ENCODE data around the gene ASXL2. TPM values are rescaled to one million over a fixed set of nuclear protein-coding genes. Genes with fewer than 3 reads are reported as not detected.

The ASXL2 gene
- total RNA-seq, 2 experiments from 2014 or later = 56.1 to 62.0 TPM

- DNase-seq (no peak), ATAC-seq (peak; percentile 69)
- Mint-ChIP-seq H3K9me3 (ENCODE audit: low read depth) (no peaks in the 10 kb centered on the region), H3K27me3 (no peaks in the 10 kb centered on the region), H3K27ac (peak overlapping the region; percentile 24), H3K36me3 (peaks cover 62% of the 10 kb centered on the region), H3K4me1 (peaks cover 44% of the 10 kb centered on the region), H3K4me3 (no peak overlapping the region)
- CTCF ChIA-PET = no interaction called here
Measured at GRCh38 chr2:25756536-25756935, 121.8 kb downstream of the ASXL2 start.

DNA sequence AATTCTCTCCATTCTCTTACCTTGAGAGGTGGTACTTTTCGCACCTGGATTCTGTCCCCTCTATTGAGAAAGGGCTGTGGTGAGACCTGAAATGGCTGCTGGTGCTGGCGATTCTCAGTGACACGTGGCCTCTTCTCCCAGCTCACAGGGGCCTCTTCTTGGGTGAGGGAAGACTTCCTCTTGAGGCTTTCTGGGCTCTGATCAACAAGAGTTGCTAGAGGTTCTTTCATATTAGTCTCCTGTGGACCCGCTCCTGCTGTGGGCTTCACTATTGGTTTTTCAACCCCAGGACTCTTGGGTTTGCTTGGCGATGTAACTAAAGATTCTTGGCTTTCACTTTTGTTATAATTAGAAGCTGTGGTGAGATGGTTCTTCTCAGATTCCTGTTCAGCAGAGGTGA, 128.6 kb downstream of the ASXL2 start:
- peak; percentile 60 for DNase-seq
- peaks cover 48% of the 10 kb centered on the region for H3K4me1 Mint-ChIP-seq
- H3K27ac Mint-ChIP-seq = peak overlapping the region; percentile 80
- H3K4me3 Mint-ChIP-seq = peak overlapping the region; percentile 20
- peak; percentile 59 for ATAC-seq
- peaks cover 58% of the 10 kb centered on the region for H3K36me3 Mint-ChIP-seq
- no peaks in the 10 kb centered on the region for H3K9me3 Mint-ChIP-seq (ENCODE audit: low read depth)
- no peaks in the 10 kb centered on the region for H3K27me3 Mint-ChIP-seq
- CTCF ChIA-PET = interaction anchor here (1.0 to 2.0 kb wide), 2 partner anchors 11 to 104 kb away, joined by 3 to 7 read pairs; no protein-coding TSS in a partner anchor

DNA sequence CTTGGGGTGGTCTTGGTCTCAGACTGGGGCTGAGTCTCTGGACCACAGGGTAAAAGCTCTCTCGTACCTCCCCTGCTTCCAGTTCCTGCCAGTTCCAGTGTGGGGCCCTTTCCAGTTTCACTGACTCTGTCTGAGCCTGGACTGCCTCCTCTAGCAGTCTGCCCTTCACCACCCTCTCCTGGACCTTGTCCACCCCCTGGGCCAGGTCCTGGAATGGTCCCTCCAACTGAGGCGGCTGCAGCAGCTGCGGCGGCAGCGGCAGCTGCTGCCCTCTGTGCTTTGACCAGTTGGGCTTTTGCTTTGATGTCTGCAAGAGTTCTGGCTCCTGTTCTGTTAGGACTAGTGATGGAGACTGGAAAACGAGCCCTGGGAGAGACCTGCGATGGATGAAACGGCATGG, 134.2 kb downstream of the ASXL2 start:
- ATAC-seq (no peak), DNase-seq (no peak)
- H3K36me3 Mint-ChIP-seq = peaks cover 46% of the 10 kb centered on the region
- CTCF ChIA-PET = interaction anchor here (1.1 to 1.4 kb wide), 2 partner anchors 108 to 325 kb away, joined by 3 to 4 read pairs; no protein-coding TSS in a partner anchor
- H3K27ac Mint-ChIP-seq = peak overlapping the region; percentile 68
- peaks cover 46% of the 10 kb centered on the region for H3K4me1 Mint-ChIP-seq
- H3K27me3 Mint-ChIP-seq = no peaks in the 10 kb centered on the region
- H3K9me3 Mint-ChIP-seq (ENCODE audit: low read depth) = no peaks in the 10 kb centered on the region
- no peak overlapping the region for H3K4me3 Mint-ChIP-seq

DNA sequence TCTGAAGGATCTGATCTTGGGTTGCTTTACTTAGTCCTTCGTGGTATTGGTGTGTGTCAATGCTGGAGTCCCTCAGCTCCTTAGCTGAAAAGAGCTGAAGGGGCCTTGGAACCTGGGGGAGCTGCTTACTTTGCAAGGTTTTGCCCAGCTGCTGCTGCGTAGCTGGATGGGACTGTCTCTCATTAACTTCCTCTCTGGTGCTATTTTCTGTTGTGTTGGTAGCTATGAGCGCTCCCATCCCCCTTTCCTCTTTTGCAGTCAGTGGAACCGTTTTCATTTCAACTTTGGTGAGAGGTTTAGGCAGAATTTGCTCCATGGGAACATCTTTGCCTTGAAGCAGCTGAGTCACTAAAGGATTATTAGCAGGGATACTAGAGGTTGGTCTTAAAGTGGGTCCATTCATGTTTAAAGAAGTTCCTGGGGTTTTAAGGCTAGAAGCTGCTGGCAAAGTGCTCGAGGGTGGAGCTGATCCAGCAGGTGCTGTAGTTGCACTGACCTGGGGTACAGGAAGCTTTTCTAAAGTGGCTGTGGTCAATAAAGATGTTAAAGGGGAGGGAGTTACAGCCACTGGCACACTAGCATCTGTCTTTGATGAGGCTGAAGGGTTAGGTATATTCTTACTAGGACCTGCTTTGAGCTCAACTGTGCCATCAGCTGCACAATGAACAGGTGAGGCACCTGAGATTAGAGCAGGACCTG, 135.0 kb downstream of the ASXL2 start:
- Mint-ChIP-seq H3K4me3 (no peak overlapping the region), H3K36me3 (peaks cover 40% of the 10 kb centered on the region), H3K4me1 (peaks cover 41% of the 10 kb centered on the region), H3K27ac (peak overlapping the region; percentile 68), H3K27me3 (no peaks in the 10 kb centered on the region), H3K9me3 (ENCODE audit: low read depth) (no peaks in the 10 kb centered on the region)
- CTCF ChIA-PET = interaction anchor here (0.7 to 1.4 kb wide), 3 partner anchors 22 to 325 kb away, joined by 3 to 4 read pairs (median 4); no protein-coding TSS in a partner anchor
- peak; percentile 60 for ATAC-seq
- no peak for DNase-seq

- H3K9me3 Mint-ChIP-seq (ENCODE audit: low read depth) = no peaks in the 10 kb centered on the region
- no peak overlapping the region for H3K4me3 Mint-ChIP-seq
- CTCF ChIA-PET = no interaction called here
- peaks cover 37% of the 10 kb centered on the region for H3K36me3 Mint-ChIP-seq
- ATAC-seq (no peak), DNase-seq (no peak)
- peaks cover 37% of the 10 kb centered on the region for H3K4me1 Mint-ChIP-seq
- H3K27ac Mint-ChIP-seq = no peak overlapping the region
- no peaks in the 10 kb centered on the region for H3K27me3 Mint-ChIP-seq
Measured at GRCh38 chr2:25742501-25742900, 135.8 kb downstream of the ASXL2 start.

DNA sequence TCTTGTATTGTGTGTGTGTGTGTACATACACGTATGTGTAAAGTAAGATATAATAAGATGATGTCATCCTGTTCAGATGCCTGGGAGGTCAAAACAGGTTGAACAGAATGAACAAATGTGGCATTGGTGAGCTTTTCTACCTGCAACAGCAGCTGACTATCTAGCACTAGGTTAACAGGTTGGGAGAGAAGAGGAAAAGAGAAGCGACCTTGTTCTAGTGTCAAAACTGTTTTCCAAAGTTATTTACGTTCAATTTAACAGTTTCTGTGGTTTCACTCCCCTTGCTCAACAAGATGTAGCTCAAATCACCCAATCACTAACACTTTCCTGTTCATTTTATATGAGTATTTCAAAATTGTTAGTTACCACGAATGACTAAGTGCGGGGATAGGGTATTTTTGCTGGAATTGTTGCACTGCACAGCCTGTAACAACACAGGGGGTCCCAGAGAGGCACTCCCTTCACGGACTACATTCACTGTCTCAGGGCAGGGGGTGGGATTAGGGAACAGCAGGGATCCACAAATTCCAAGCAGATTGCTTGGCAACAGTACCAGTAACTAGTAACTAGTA, 137.4 kb downstream of the ASXL2 start:
- H3K9me3 Mint-ChIP-seq (ENCODE audit: low read depth) = no peaks in the 10 kb centered on the region
- CTCF ChIA-PET = no interaction called here
- H3K4me1 Mint-ChIP-seq = peaks cover 37% of the 10 kb centered on the region
- no peak overlapping the region for H3K4me3 Mint-ChIP-seq
- H3K27me3 Mint-ChIP-seq = no peaks in the 10 kb centered on the region
- H3K36me3 Mint-ChIP-seq = peaks cover 40% of the 10 kb centered on the region
- ATAC-seq (no peak), DNase-seq (no peak)
- no peak overlapping the region for H3K27ac Mint-ChIP-seq

- no peak for DNase-seq
- H3K9me3 Mint-ChIP-seq (ENCODE audit: low read depth) = no peaks in the 10 kb centered on the region
- H3K4me1 Mint-ChIP-seq = peaks cover 26% of the 10 kb centered on the region
- ATAC-seq = no peak
- CTCF ChIA-PET = interaction anchor here (1.2 to 1.5 kb wide), 3 partner anchors 11 to 38 kb away, joined by 3 to 4 read pairs (median 3); no protein-coding TSS in a partner anchor
- no peak overlapping the region for H3K4me3 Mint-ChIP-seq
- no peaks in the 10 kb centered on the region for H3K27me3 Mint-ChIP-seq
- peaks cover 31% of the 10 kb centered on the region for H3K36me3 Mint-ChIP-seq
- H3K27ac Mint-ChIP-seq = no peak overlapping the region
Measured at GRCh38 chr2:25738383-25739343, 139.6 kb downstream of the ASXL2 start.

DNA sequence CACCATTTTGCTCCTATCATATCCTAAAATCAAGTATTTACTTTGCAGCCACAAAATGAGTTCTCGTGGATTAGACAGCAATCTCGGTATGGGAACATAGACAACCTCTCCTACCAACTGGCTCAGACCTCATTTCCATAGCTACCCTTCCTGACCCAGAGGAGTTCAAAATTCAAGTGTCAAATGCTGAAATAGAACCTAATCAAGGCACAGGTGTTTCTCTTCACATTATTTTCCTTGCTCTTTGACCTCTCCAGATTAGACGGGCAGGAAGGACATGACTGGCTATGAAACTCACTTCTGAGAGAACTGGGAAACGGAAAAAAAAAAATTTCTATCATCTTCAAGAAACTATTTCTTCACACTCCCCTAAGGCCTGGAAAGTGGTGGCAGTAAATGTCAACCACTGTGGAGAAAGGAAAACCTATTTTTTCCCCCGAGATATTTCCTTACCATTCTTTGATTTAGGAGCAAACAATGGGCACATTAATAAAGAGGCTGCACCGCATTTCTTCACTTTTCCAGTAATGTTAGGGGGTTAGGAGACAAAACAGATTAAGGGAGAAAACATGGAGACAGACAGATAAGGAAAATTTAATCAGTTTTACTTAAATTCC, 141.3 kb downstream of the ASXL2 start:
- ATAC-seq (no peak), DNase-seq (no peak)
- CTCF ChIA-PET = no interaction called here
- H3K4me3 Mint-ChIP-seq = no peak overlapping the region
- peaks cover 13% of the 10 kb centered on the region for H3K4me1 Mint-ChIP-seq
- peaks cover 16% of the 10 kb centered on the region for H3K36me3 Mint-ChIP-seq
- H3K27ac Mint-ChIP-seq = no peak overlapping the region
- H3K27me3 Mint-ChIP-seq = no peaks in the 10 kb centered on the region
- no peaks in the 10 kb centered on the region for H3K9me3 Mint-ChIP-seq (ENCODE audit: low read depth)

DNA sequence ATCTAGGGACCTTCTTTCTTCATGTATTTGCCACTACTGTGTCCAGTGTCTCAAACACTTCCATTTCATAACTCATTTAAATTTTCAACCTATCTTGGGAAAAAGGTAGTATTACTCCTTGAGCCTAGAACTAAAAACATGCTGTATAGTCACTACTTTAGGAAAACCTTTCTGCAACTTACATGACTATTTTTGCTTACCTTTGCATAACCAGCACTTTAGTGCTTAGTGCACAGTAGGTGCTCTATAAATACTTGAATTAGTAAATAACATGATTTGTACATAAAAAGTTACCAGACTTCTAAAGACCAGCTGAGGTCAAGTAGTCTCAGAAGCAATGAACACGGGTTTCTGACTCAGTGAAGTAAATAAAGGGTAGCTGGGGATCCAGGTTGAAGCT, 142.5 kb downstream of the ASXL2 start:
- CTCF ChIA-PET = no interaction called here
- Mint-ChIP-seq H3K36me3 (peaks cover 10% of the 10 kb centered on the region), H3K4me1 (peaks cover 3% of the 10 kb centered on the region), H3K4me3 (no peak overlapping the region), H3K27me3 (no peaks in the 10 kb centered on the region), H3K27ac (no peak overlapping the region), H3K9me3 (ENCODE audit: low read depth) (no peaks in the 10 kb centered on the region)
- DNase-seq (no peak), ATAC-seq (no peak)

- no peaks in the 10 kb centered on the region for H3K9me3 Mint-ChIP-seq (ENCODE audit: low read depth)
- peaks cover 4% of the 10 kb centered on the region for H3K4me1 Mint-ChIP-seq
- H3K27ac Mint-ChIP-seq = no peak overlapping the region
- no peak overlapping the region for H3K4me3 Mint-ChIP-seq
- CTCF ChIA-PET = no interaction called here
- no peak for ATAC-seq
- H3K27me3 Mint-ChIP-seq = peaks cover 14% of the 10 kb centered on the region
- H3K36me3 Mint-ChIP-seq = peaks cover 2% of the 10 kb centered on the region
- DNase-seq = no peak
Measured at GRCh38 chr2:25728559-25728958, 149.7 kb downstream of the ASXL2 start.

- CTCF ChIA-PET = interaction anchor here (1.6 kb wide), 1 partner anchor 120 kb away, joined by 4 read pairs; no protein-coding TSS in a partner anchor
Measured at GRCh38 chr2:25726522-25726921, 151.8 kb downstream of the ASXL2 start.

GRCh38 chr2:25725877-25726276, 152.4 kb downstream of the ASXL2 start:
- Mint-ChIP-seq H3K36me3 (peaks cover 2% of the 10 kb centered on the region), H3K4me1 (peaks cover 14% of the 10 kb centered on the region), H3K9me3 (ENCODE audit: low read depth) (no peaks in the 10 kb centered on the region), H3K27ac (no peak overlapping the region), H3K4me3 (no peak overlapping the region), H3K27me3 (peaks cover 14% of the 10 kb centered on the region)
- CTCF ChIA-PET = interaction anchor here (1.2 to 1.7 kb wide), 2 partner anchors 13 to 25 kb away, joined by 3 to 4 read pairs; no protein-coding TSS in a partner anchor
- ATAC-seq (no peak), DNase-seq (no peak)

More at GRCh38 chr2:25726522-25726921, 151.8 kb downstream of the ASXL2 start:
- Mint-ChIP-seq H3K27ac (no peak overlapping the region), H3K36me3 (peaks cover 2% of the 10 kb centered on the region), H3K4me1 (peaks cover 13% of the 10 kb centered on the region), H3K9me3 (ENCODE audit: low read depth) (no peaks in the 10 kb centered on the region), H3K4me3 (no peak overlapping the region), H3K27me3 (peaks cover 14% of the 10 kb centered on the region)
- ATAC-seq (no peak), DNase-seq (no peak)

DNA sequence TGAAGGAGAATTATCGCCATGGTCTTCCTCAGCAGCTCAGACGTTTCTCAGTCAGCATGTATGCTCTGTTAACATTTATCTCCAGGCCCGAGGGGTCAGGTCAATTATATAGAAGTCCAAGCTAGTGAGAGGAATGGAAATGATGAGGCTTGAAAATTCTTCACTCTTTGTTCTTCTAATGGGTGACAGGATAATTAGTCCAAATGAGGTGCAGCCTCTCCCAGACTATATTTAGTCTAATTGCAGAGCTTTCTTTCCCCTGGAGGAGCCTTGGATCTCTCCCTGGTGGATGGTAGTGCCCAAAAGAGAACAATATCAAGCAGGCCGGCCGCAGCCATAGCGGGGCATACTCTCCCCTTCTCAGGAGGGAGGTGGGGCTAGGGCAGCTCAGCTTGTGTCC, 153.5 kb downstream of the ASXL2 start:
- ATAC-seq (no peak), DNase-seq (no peak)
- CTCF ChIA-PET = interaction anchor here (0.7 to 1.7 kb wide), 3 partner anchors 14 to 54 kb away, joined by 3 to 4 read pairs (median 4); no protein-coding TSS in a partner anchor
- Mint-ChIP-seq H3K4me1 (peaks cover 14% of the 10 kb centered on the region), H3K27ac (no peak overlapping the region), H3K27me3 (peaks cover 12% of the 10 kb centered on the region), H3K36me3 (peaks cover 2% of the 10 kb centered on the region), H3K4me3 (no peak overlapping the region), H3K9me3 (ENCODE audit: low read depth) (no peaks in the 10 kb centered on the region)
